Effector memory CD8-positive, alpha-beta T cell (primary cell): ENCODE measurements around the gene PIBF1.

ENCODE experiments used
- ATAC-seq: fragments of 150-1000 bp; cut with Tn5 transposase; replicated peaks from 2 replicates; pipeline ENCODE4 v1.10.0; 2021; ENCODE audit warnings: mild to moderate bottlenecking, moderate library complexity
- DNase-seq, 3 experiments: peaks; one replicate each; pipeline ENCODE4 v3.0.0; 2021
- H3K27ac Mint-ChIP-seq, 2 donors: one replicate each; pipeline ENCODE4 v1.8.0; 2022; ENCODE audit warnings: mild to moderate bottlenecking in 2 of 2, mixed read lengths in 2 of 2, moderate library complexity in 2 of 2
- H3K27me3 Mint-ChIP-seq, 2 donors: one replicate each; pipeline ENCODE4 v1.8.0; 2022; ENCODE audit warnings: mixed read lengths in 2 of 2
- H3K36me3 Mint-ChIP-seq: one replicate; pipeline ENCODE4 v1.8.0; 2022; ENCODE audit warnings: mild to moderate bottlenecking, moderate library complexity, mixed read lengths; ENCODE audit not compliant: insufficient read depth
- H3K4me1 Mint-ChIP-seq, 2 donors: one replicate each; pipeline ENCODE4 v1.8.0; 2022; ENCODE audit warnings: low read depth in 2 of 2, mixed read lengths in 2 of 2
- H3K4me3 Mint-ChIP-seq, 2 donors: one replicate each; pipeline ENCODE4 v1.8.0; 2022; ENCODE audit warnings: mild to moderate bottlenecking in 2 of 2, mixed read lengths in 2 of 2, moderate library complexity in 2 of 2
- H3K9me3 Mint-ChIP-seq, 2 donors: one replicate each; pipeline ENCODE4 v1.8.0; 2022; ENCODE audit warnings: mixed read lengths in 2 of 2

PIBF1 gene

GRCh38 chr13:73057284-73058063 lies 275.5 kb downstream of the PIBF1 start:
- ATAC-seq: no peak
- H3K4me3 Mint-ChIP-seq: peak overlapping the region; percentile 84 to 87
- H3K4me1 Mint-ChIP-seq: peaks cover 5 to 13% of the 10 kb centered on the region in 2 donors
- H3K27me3 Mint-ChIP-seq: peaks cover 35 to 48% of the 10 kb centered on the region in 2 donors
- no peaks in the 10 kb centered on the region for H3K9me3 Mint-ChIP-seq
- DNase-seq: no peak
- no peak overlapping the region for H3K27ac Mint-ChIP-seq
- H3K36me3 Mint-ChIP-seq: peaks cover 10% of the 10 kb centered on the region

GRCh38 chr13:73058064-73058313 lies 276.1 kb downstream of the PIBF1 start:
- Mint-ChIP-seq H3K27ac (no peak overlapping the region), H3K4me3 (peak overlapping the region; percentile 84 to 87), H3K27me3 (peaks cover 35 to 48% of the 10 kb centered on the region in 2 donors), H3K9me3 (no peaks in the 10 kb centered on the region), H3K36me3 (peaks cover 7% of the 10 kb centered on the region), H3K4me1 (peaks cover 5 to 13% of the 10 kb centered on the region in 2 donors)
- DNase-seq (no peak), ATAC-seq (no peak)

- peak; percentile 2 for ATAC-seq
- peaks cover 5 to 13% of the 10 kb centered on the region in 2 donors for H3K4me1 Mint-ChIP-seq
- H3K27me3 Mint-ChIP-seq: peaks cover 35 to 48% of the 10 kb centered on the region in 2 donors
- DNase-seq: no peak
- H3K9me3 Mint-ChIP-seq: no peaks in the 10 kb centered on the region
- H3K36me3 Mint-ChIP-seq: peaks cover 7% of the 10 kb centered on the region
- H3K27ac Mint-ChIP-seq: peak overlapping the region in 1 of 2 donors; percentile 77
- peak overlapping the region; percentile 84 to 87 for H3K4me3 Mint-ChIP-seq
Observed at GRCh38 chr13:73058432-73058735, 276.5 kb downstream of the PIBF1 start.

DNA sequence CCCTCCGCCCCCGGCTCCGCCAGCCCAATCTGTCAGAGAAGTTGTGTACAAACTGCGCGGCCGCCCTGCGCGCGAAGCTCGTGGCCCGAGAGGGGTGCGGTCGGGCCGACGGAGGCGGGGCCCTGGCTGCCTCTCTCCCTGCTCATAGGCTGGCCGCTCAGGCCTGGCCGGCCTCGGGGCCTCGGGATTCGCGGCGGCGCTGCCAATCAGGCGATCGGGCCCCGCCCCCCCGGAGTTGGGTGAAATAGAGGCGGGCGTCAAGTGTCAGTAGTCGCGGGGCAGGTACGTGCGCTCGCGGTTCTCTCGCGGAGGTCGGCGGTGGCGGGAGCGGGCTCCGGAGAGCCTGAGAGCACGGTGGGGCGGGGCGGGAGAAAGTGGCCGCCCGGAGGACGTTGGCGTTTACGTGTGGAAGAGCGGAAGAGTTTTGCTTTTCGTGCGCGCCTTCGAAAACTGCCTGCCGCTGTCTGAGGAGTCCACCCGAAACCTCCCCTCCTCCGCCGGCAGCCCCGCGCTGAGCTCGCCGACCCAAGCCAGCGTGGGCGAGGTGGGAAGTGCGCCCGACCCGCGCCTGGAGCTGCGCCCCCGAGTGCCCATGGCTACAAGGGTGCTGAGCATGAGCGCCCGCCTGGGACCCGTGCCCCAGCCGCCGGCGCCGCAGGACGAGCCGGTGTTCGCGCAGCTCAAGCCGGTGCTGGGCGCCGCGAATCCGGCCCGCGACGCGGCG lies 277.0 kb downstream of the PIBF1 start, which contains the start of gene KLF5:
TSS of gene KLF5 (plus strand) at position 270 of the 724 bp plus-strand sequence. CDS start at position 593, 323 bp downstream.
- H3K27me3 Mint-ChIP-seq: peaks cover 35 to 48% of the 10 kb centered on the region in 2 donors
- H3K27ac Mint-ChIP-seq: peak within 1 kb of the TSS in 1 of 2 donors; percentile 77
- H3K9me3 Mint-ChIP-seq: no peaks in the 10 kb centered on the region
- ATAC-seq (peak; percentile 93), DNase-seq (peak; percentile 85 to 93 (median 92))
- H3K4me1 Mint-ChIP-seq: peaks cover 5 to 13% of the 10 kb centered on the region in 2 donors
- H3K36me3 Mint-ChIP-seq: peaks cover 7% of the 10 kb centered on the region
- H3K4me3 Mint-ChIP-seq: peak within 1 kb of the TSS; percentile 84 to 87

- H3K9me3 Mint-ChIP-seq: no peaks in the 10 kb centered on the region
- H3K36me3 Mint-ChIP-seq: peaks cover 7% of the 10 kb centered on the region
- peak overlapping the region in 1 of 2 donors; percentile 31 for H3K27ac Mint-ChIP-seq
- peaks cover 5 to 13% of the 10 kb centered on the region in 2 donors for H3K4me1 Mint-ChIP-seq
- H3K4me3 Mint-ChIP-seq: peak overlapping the region; percentile 62 to 70
- H3K27me3 Mint-ChIP-seq: peaks cover 32 to 48% of the 10 kb centered on the region in 2 donors
- peak; percentile 23 for ATAC-seq
- peak; percentile 12 to 18 (median 13) for DNase-seq
Observed at GRCh38 chr13:73059460-73060250, 277.7 kb downstream of the PIBF1 start.

- DNase-seq: no peak
- ATAC-seq: no peak
- Mint-ChIP-seq H3K36me3 (peaks cover 7% of the 10 kb centered on the region), H3K4me3 (peak overlapping the region; percentile 62 to 70), H3K27me3 (peaks cover 26 to 41% of the 10 kb centered on the region in 2 donors), H3K9me3 (no peaks in the 10 kb centered on the region), H3K27ac (peak overlapping the region in 1 of 2 donors; percentile 31), H3K4me1 (peaks cover 5 to 13% of the 10 kb centered on the region in 2 donors)
Observed at GRCh38 chr13:73060251-73061160, 278.6 kb downstream of the PIBF1 start.

DNA sequence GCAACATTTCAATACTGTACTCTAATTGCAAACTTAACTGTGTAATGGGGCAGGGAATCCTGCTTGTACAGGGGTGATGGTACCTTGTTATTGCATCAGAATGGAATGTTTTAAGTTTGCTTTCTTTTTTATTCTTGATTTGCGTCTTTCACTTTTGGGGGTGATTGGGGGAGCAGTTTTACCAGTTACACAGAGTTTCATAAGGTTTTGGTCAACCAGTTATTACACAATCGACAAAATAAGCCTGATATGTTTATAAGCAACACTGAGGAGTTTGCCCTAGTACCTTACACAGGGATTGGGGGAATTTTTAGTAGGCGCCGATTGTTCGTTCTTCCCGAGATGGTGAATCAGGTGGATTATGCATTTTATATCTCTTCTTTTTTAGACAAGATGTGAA lies 279.5 kb downstream of the PIBF1 start:
- Mint-ChIP-seq H3K4me3 (no peak overlapping the region), H3K9me3 (no peaks in the 10 kb centered on the region), H3K27ac (no peak overlapping the region), H3K4me1 (peaks cover 5 to 13% of the 10 kb centered on the region in 2 donors), H3K27me3 (peaks cover 16 to 32% of the 10 kb centered on the region in 2 donors), H3K36me3 (peaks cover 7% of the 10 kb centered on the region)
- ATAC-seq (no peak), DNase-seq (no peak)

DNA sequence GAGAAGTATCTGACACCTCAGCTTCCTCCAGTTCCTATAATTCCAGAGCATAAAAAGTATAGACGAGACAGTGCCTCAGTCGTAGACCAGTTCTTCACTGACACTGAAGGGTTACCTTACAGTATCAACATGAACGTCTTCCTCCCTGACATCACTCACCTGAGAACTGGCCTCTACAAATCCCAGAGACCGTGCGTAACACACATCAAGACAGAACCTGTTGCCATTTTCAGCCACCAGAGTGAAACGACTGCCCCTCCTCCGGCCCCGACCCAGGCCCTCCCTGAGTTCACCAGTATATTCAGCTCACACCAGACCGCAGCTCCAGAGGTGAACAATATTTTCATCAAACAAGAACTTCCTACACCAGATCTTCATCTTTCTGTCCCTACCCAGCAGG lies 279.9 kb downstream of the PIBF1 start:
- ATAC-seq (no peak), DNase-seq (no peak)
- H3K36me3 Mint-ChIP-seq: peaks cover 7% of the 10 kb centered on the region
- H3K4me1 Mint-ChIP-seq: peaks cover 5 to 13% of the 10 kb centered on the region in 2 donors
- no peak overlapping the region for H3K4me3 Mint-ChIP-seq
- H3K27ac Mint-ChIP-seq: no peak overlapping the region
- H3K27me3 Mint-ChIP-seq: peaks cover 15 to 32% of the 10 kb centered on the region in 2 donors
- no peaks in the 10 kb centered on the region for H3K9me3 Mint-ChIP-seq

- no peak for ATAC-seq
Observed at GRCh38 chr13:73062468-73062867, 280.5 kb downstream of the PIBF1 start.

DNA sequence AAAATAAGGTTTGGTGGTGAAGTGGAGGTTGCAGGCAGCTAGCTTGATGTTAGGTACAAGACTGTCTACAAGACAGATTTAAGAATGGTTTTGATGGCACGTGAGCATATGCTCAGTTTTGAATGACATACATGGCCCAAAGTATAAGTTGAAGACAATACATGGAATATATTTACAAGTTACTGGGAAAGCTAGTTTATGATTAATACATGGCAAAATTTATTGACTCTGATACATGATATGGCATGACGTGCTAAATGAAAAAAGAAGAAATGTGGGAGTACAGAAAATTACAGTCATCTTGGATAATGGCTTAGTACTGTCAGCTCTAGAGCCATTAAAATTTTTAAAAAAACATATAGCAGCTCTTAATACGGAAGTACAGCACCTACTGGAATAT lies 281.2 kb downstream of the PIBF1 start:
- H3K4me1 Mint-ChIP-seq: peaks cover 5 to 11% of the 10 kb centered on the region in 2 donors
- no peak for DNase-seq
- H3K27me3 Mint-ChIP-seq: peaks cover 5 to 20% of the 10 kb centered on the region in 2 donors
- H3K4me3 Mint-ChIP-seq: no peak overlapping the region
- peaks cover 7% of the 10 kb centered on the region for H3K36me3 Mint-ChIP-seq
- no peak overlapping the region for H3K27ac Mint-ChIP-seq
- H3K9me3 Mint-ChIP-seq: no peaks in the 10 kb centered on the region
- no peak for ATAC-seq

More at GRCh38 chr13:73062468-73062867, 280.5 kb downstream of the PIBF1 start:
- Mint-ChIP-seq H3K4me3 (no peak overlapping the region), H3K9me3 (no peaks in the 10 kb centered on the region), H3K27me3 (peaks cover 11 to 27% of the 10 kb centered on the region in 2 donors), H3K4me1 (peaks cover 5 to 13% of the 10 kb centered on the region in 2 donors), H3K27ac (no peak overlapping the region), H3K36me3 (peaks cover 7% of the 10 kb centered on the region)
- no peak for DNase-seq

DNA sequence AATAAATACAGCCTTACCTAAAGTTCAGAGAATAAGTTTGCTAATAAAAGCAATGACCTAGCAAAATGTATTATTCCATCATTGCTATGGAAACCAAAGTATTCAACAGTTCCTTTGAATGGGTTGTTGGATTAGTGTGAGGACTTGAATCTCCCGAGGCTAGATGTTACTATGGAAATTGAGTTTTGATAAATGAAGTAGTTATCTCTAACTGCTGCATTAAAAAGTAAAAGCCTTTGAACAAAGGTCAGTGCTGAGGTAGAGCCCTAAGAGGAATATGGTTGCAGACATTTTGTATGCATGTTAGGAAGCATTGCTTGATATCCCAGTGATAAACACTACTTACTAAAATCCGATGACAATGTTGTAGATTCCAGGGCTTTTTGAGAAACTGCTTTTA lies 283.1 kb downstream of the PIBF1 start:
- DNase-seq (no peak), ATAC-seq (no peak)
- Mint-ChIP-seq H3K27me3 (peaks cover 0 to 13% of the 10 kb centered on the region in 2 donors), H3K9me3 (no peaks in the 10 kb centered on the region), H3K4me1 (peaks cover 0 to 2% of the 10 kb centered on the region in 2 donors), H3K36me3 (no peaks in the 10 kb centered on the region), H3K4me3 (no peak overlapping the region), H3K27ac (no peak overlapping the region)

- Mint-ChIP-seq H3K9me3 (no peaks in the 10 kb centered on the region), H3K36me3 (no peaks in the 10 kb centered on the region), H3K4me3 (no peak overlapping the region), H3K27me3 (peaks cover 0 to 11% of the 10 kb centered on the region in 2 donors), H3K27ac (no peak overlapping the region), H3K4me1 (no peaks in the 10 kb centered on the region)
- no peak for DNase-seq
- no peak for ATAC-seq
Observed at GRCh38 chr13:73065665-73066340, 283.9 kb downstream of the PIBF1 start.
